Adipose tissue (tissue), 3 donors: ENCODE data around the gene RSPH9. TPM values are rescaled to one million over a fixed set of nuclear protein-coding genes. Genes with fewer than 3 reads are reported as not detected.

ENCODE experiments used
- H3K27ac ChIP-seq: one replicate; pipeline ENCODE4 v1.5.1; 2013; ENCODE audit warnings: low read depth, low read length
- WGBS, 3 donors: extraction: QIAGEN DNeasy Blood & Tissue Kit; methylation state at CpG; one replicate each; pipeline ENCODE4 v1.1.7; 2013; 5-methylcytosine and 5-hydroxymethylcytosine counted together
- polyA plus RNA-seq, 3 donors: library from polyadenylated mRNA; stranded (reverse); fragments of 200-250 nt; gene quantifications; one replicate each; pipeline ENCODE4 v1.2.3, GENCODE V29; 2013
- donor health status: healthy with polysubstance abuse.
- donor health status: Bipolar disorder and iron deficiency.
- donor health status: healthy.

RSPH9 gene
- polyA plus RNA-seq, 3 donors, result 0.21 to 0.52 (median 0.22) TPM

GRCh38 chr6:43718387-43719105 is 73.7 kb downstream of the RSPH9 start:
- 76 to 80% (median 78%) methylated on average over 13 of the region's 13 CpGs for WGBS, 3 donors
- H3K27ac ChIP-seq, result no peak overlapping the region

DNA sequence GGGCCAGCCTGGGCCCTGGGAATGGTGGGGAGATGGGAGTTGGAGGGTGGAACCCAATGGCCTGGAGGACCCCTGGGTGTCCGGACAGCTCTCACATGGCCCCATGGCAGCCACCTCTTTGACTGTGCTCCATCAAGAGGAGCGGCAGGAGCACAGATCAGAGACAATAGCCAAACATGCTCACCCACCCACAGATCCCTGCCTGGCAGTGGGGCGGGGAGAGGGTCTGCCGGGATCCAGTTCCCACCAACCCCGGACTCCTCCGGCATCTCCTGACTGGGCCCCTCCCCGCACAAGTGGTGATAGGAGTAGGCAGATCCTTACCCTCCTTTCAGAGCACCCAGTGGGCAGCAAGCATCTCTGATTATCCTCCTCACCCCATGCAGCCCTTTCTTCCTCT is 74.7 kb downstream of the RSPH9 start:
- 82 to 95% (median 91%) methylated on average over 7 of the region's 7 CpGs for WGBS, 3 donors
- no peak overlapping the region for H3K27ac ChIP-seq

DNA sequence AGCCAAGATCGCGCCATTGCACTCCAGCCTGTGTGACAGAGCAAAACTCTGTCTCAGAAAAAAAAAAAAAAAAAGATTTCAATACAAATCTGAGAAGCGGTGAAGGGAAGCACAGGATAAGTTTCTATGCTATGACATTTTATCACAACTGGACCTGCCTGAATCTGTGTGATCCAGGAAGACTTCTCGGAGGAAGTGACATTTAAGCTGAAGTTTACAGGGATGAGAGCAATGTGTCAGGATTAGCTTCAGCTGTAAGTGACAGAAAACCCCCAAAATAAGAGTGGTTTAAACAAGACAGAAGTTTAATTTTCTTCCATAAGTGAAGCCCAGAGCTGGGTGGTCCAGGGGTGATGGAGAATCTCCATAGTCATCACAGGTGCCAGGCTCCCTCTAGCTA is 76.2 kb downstream of the RSPH9 start:
- 85 to 95% (median 91%) methylated on average over 4 of the region's 4 CpGs for WGBS, 3 donors
- H3K27ac ChIP-seq, result no peak overlapping the region

Other genes with a start within 250 kb of the RSPH9 start
- gene ABCC10, start 217.5 kb upstream of the RSPH9 start, polyA plus RNA-seq, result 10 to 100 TPM in 2 of 3 donors, 1 to 10 TPM in 1; 8.2 to 13.7 (median 11.7) TPM
- gene DLK2, start 189.5 kb upstream of the RSPH9 start, polyA plus RNA-seq, result under 1 TPM; 0.25 to 0.45 (median 0.34) TPM
- gene TJAP1, start 167.5 kb upstream of the RSPH9 start, polyA plus RNA-seq, result 10 to 100 TPM; 16.4 to 23.7 (median 17.2) TPM
- gene LRRC73, start 134.7 kb upstream of the RSPH9 start, polyA plus RNA-seq, result 1 to 10 TPM in 1 of 3 donors, under 1 TPM in 1, not detected in 1; 0.10 to 1.0 TPM
- 100 to 1,000 TPM in 1 of 3 donors, 10 to 100 TPM in 2; 54.0 to 117 (median 97.3) TPM for gene YIPF3, start 128.1 kb upstream of the RSPH9 start, polyA plus RNA-seq
- gene POLR1C, start 127.9 kb upstream of the RSPH9 start, polyA plus RNA-seq, result 10 to 100 TPM; 17.0 to 48.2 (median 19.2) TPM
- 10 to 100 TPM in 1 of 3 donors, 1 to 10 TPM in 2; 7.0 to 12.8 (median 9.8) TPM for gene XPO5, start 69.0 kb upstream of the RSPH9 start, polyA plus RNA-seq
- gene POLH, start 68.9 kb upstream of the RSPH9 start, polyA plus RNA-seq, result 1 to 10 TPM; 3.2 to 5.5 (median 4.3) TPM
- gene GTPBP2, start 15.8 kb upstream of the RSPH9 start, polyA plus RNA-seq, result 10 to 100 TPM; 27.3 to 49.6 (median 45.2) TPM
- 10 to 100 TPM; 14.8 to 20.5 (median 15.1) TPM for gene MAD2L1BP, start 9.2 kb upstream of the RSPH9 start, polyA plus RNA-seq
- 10 to 100 TPM; 36.0 to 82.0 (median 51.8) TPM for gene MRPS18A, start 42.8 kb downstream of the RSPH9 start, polyA plus RNA-seq
- 100 to 1,000 TPM in 1 of 3 donors, 10 to 100 TPM in 2; 67.5 to 260 (median 90.8) TPM for gene VEGFA, start 125.2 kb downstream of the RSPH9 start, polyA plus RNA-seq